Lower lobe of right lung (tissue), 2 donors: ENCODE results near the gene TBC1D7. TPM values are rescaled to one million over a fixed set of nuclear protein-coding genes. Genes with fewer than 3 reads are reported as not detected.

Experiments
- ATAC-seq, 2 donors: fragments of 200-7000 bp; cut with Tn5 transposase; one replicate each; pipeline ENCODE4 v1.9.1; 2020 to 2022; ENCODE audit warnings: mild to moderate bottlenecking in 2 of 2, moderate library complexity in 2 of 2
- DNase-seq: peaks from one replicate; pipeline ENCODE4 v3.0.0-alpha.2; 2020
- H3K27ac ChIP-seq: fragments of 200-600 bp; one replicate; pipeline ENCODE4 v1.8.0; 2022
- H3K27me3 ChIP-seq: fragments of 200-600 bp; one replicate; pipeline ENCODE4 v1.8.0; 2022; ENCODE audit warnings: low read depth
- H3K36me3 ChIP-seq: fragments of 200-600 bp; one replicate; pipeline ENCODE4 v1.8.0; 2022; ENCODE audit warnings: mild to moderate bottlenecking
- H3K4me1 ChIP-seq: fragments of 200-600 bp; one replicate; pipeline ENCODE4 v1.8.0; 2022
- H3K4me3 ChIP-seq: fragments of 200-600 bp; one replicate; pipeline ENCODE4 v1.8.0; 2022; ENCODE audit warnings: mild to moderate bottlenecking
- H3K9me3 ChIP-seq: fragments of 200-600 bp; one replicate; pipeline ENCODE4 v1.8.0; 2022
- intact Hi-C: fragments of 100-400 bp; cut with DNase I; formaldehyde crosslinking; loops from one replicate; pipeline ENCODE4 v1.11.0; 2022
- total RNA-seq: library from RNA; stranded (reverse); fragmentation: NEBNext Ultra II Directional; extraction: Animal tissue kit (Norgen Biotek cat#: 25700); gene quantifications from one replicate; pipeline ENCODE4 v1.2.1, GENCODE V29; 2021
- TF ChIP-seq, protein P1 (sequence below): fragments of 200-600 bp; IDR thresholded peaks from one replicate; pipeline ENCODE4 v1.8.0; 2022; ENCODE audit warnings: antibody characterized with exemption, mild to moderate bottlenecking
- donor health status: DM: no; HTN: yes; CAD: no; lungs with severe emphysema.

Gene TBC1D7
- total RNA-seq, 1 donor from 2014 or later, result 18.8 TPM

DNA sequence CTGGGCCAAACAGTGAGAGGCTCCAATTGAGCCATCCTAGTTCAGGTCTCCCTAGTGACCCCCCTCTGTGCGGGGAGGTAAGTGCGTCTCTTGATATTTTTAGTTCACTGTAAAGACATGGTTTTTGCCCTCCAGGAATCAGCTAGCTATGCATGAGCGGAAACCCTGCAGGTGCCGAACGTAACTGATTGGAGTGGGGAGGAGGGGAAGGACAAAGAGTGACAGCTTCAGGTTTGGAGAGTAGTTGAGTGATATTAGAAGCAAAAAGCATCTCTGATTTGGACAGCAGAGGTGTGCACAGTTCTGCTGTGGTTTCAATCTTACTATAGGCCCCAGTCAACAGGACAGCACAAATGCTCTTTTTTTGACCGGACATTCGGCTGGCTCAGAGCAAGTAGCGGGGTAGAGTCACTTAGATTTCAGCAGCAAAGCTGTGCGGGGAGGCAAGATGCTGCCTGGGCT lies 31.8 kb downstream of the TBC1D7 start:
- ATAC-seq (no peak), DNase-seq (no peak)
- H3K4me3 ChIP-seq, result no peak overlapping the region
- no peak overlapping the region for H3K27ac ChIP-seq
- no peaks in the 10 kb centered on the region for H3K4me1 ChIP-seq
- intact Hi-C loops, result no loop called here
- TF ChIP-seq, protein P1, sequence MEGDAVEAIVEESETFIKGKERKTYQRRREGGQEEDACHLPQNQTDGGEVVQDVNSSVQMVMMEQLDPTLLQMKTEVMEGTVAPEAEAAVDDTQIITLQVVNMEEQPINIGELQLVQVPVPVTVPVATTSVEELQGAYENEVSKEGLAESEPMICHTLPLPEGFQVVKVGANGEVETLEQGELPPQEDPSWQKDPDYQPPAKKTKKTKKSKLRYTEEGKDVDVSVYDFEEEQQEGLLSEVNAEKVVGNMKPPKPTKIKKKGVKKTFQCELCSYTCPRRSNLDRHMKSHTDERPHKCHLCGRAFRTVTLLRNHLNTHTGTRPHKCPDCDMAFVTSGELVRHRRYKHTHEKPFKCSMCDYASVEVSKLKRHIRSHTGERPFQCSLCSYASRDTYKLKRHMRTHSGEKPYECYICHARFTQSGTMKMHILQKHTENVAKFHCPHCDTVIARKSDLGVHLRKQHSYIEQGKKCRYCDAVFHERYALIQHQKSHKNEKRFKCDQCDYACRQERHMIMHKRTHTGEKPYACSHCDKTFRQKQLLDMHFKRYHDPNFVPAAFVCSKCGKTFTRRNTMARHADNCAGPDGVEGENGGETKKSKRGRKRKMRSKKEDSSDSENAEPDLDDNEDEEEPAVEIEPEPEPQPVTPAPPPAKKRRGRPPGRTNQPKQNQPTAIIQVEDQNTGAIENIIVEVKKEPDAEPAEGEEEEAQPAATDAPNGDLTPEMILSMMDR, result no peak
- no peaks in the 10 kb centered on the region for H3K27me3 ChIP-seq
- H3K36me3 ChIP-seq, result peaks cover 83% of the 10 kb centered on the region
- H3K9me3 ChIP-seq, result no peaks in the 10 kb centered on the region

DNA sequence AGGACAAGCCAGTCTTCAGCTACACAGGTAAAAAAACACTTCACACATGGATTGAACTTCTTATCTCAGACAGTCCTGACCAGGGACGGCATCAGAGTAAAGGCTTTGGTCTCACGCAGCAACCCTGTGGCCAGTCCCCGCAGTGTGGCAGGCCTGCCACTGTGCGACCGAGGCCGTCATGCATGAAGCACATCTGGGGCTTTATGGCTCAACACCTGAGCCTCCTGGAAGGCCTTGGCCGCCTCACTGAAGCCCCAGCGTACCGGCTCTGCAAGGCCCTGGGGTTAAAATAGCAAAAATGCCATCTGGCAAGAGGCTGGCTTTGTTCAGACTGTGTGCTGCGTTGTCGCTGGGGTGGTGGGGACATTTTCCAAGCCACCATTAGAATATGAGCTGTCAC lies 32.8 kb downstream of the TBC1D7 start:
- no peaks in the 10 kb centered on the region for H3K27me3 ChIP-seq
- intact Hi-C loops, result no loop called here
- H3K27ac ChIP-seq, result no peak overlapping the region
- H3K4me1 ChIP-seq, result no peaks in the 10 kb centered on the region
- no peak for DNase-seq
- H3K36me3 ChIP-seq, result peaks cover 78% of the 10 kb centered on the region
- H3K4me3 ChIP-seq, result no peak overlapping the region
- H3K9me3 ChIP-seq, result no peaks in the 10 kb centered on the region
- TF ChIP-seq, protein P1, result no peak
- no peak for ATAC-seq

DNA sequence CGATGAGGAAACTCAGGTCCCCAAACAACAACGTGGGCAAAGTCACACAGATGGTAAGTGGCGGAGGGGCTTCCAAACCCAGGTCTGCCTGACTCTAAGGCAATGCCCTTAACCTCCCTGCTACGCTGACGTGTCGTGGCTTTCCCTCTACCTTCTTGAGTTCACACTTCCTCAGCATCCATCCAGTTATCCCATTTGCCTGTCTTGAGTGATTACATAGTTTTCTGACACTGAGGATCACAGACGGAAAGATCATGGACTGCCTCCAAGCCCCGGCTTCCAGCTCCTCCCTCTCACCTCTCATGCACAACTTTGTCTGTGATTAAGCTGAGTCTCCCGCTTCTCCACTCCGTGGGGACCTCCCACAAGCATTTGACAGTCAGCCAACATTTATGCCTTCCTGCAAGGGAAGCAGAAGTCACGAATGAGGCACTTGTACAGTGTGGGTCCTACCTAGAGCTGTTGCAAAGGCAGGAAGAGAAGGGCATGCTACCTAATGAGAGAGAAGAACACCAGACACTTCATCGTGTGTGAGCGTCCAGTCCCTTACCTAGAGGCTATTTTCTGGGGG lies 33.8 kb downstream of the TBC1D7 start:
- Histone ChIP-seq H3K4me1 (no peaks in the 10 kb centered on the region), H3K36me3 (peaks cover 74% of the 10 kb centered on the region), H3K27me3 (no peaks in the 10 kb centered on the region), H3K9me3 (no peaks in the 10 kb centered on the region), H3K4me3 (no peak overlapping the region), H3K27ac (no peak overlapping the region)
- DNase-seq (no peak), ATAC-seq (no peak)
- TF ChIP-seq, protein P1, result no peak
- intact Hi-C loops, result no loop called here

DNA sequence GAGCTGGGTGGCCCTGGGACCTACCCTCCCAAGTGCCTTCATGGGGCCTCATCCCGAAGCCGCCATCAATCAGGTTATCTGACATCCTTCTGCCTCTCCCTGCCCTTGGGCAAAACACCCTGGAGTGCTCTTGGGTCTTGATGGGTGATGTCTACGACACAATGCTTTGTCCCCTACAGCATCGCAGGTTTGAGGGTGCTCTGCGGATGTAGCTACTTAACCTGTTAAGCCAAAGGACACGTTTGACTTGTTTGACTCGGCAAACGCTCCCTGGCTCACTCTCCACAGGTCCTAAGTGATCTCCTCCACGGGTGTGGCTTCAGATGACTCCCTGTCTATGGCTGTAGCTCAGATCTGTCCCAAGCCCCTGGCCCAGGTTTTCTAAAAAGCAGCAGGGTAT lies 35.6 kb downstream of the TBC1D7 start:
- no peak overlapping the region for H3K27ac ChIP-seq
- ATAC-seq (no peak), DNase-seq (no peak)
- peaks cover 73% of the 10 kb centered on the region for H3K36me3 ChIP-seq
- no peak overlapping the region for H3K4me3 ChIP-seq
- TF ChIP-seq, protein P1, result no peak
- no peaks in the 10 kb centered on the region for H3K4me1 ChIP-seq
- intact Hi-C loops, result no loop called here
- no peaks in the 10 kb centered on the region for H3K27me3 ChIP-seq
- H3K9me3 ChIP-seq, result peaks cover under 1% of the 10 kb centered on the region

DNA sequence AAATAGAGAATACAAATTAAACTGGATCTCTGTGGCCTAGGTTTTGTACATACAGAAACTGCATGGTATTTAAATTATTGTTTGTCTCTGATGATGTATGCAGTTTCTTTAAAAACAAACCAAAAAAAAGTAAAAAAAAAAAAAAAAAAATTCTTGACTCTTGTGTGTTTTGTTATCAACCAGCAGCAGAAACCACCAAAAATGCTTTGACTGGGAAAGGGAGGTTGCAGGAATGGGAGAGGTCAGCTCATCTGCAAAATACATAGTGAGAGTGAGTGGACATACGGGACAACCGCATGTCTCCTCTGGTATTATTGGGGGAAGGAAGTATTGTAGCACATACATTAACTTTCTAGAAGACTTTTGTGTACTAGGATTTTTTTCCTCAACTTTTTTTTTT lies 38.0 kb downstream of the TBC1D7 start:
- Histone ChIP-seq H3K27ac (no peak overlapping the region), H3K36me3 (peaks cover 70% of the 10 kb centered on the region), H3K4me1 (peaks cover 4% of the 10 kb centered on the region), H3K9me3 (peaks cover 9% of the 10 kb centered on the region), H3K4me3 (no peak overlapping the region), H3K27me3 (no peaks in the 10 kb centered on the region)
- ATAC-seq, result no peak
- no peak for DNase-seq
- intact Hi-C loops, result no loop called here
- TF ChIP-seq, protein P1, result no peak
